MCF 10A (cell line): ENCODE results near the gene GPC3. TPM values are rescaled to one million over a fixed set of nuclear protein-coding genes. Genes with fewer than 3 reads are reported as not detected.

Experiments used
- BruUV-seq: library from RNA; stranded (reverse); fragments of 400-500 nt; replicated peaks from 2 replicates; lab custom pipeline; 2021; lab: Mats Ljungman, UMichigan
- CTCF ChIA-PET: fragments of 300-600 bp; sonication (Branson Sonifier 250); formaldehyde crosslinking; extraction: SDS; loops from one replicate; lab custom pipeline; 2021; ENCODE audit warnings: antibody characterized with exemption, inconsistent platforms; lab: Yijun Ruan, JAX
- POLR2A ChIA-PET: fragments of 300-600, 350-650 bp; sonication (Branson Sonifier 250); formaldehyde crosslinking; extraction: SDS; loops from one replicate; lab custom pipeline; 2020; ENCODE audit warnings: antibody characterized with exemption, inconsistent platforms; lab: Yijun Ruan, JAX
- DNase-seq: peaks from one replicate; pipeline ENCODE4 v3.0.0-alpha.2; 2018; ENCODE audit not compliant: unreplicated experiment
- H3K27ac Mint-ChIP-seq: one replicate; pipeline ENCODE4 v1.8.0; 2022; ENCODE audit warnings: mild to moderate bottlenecking, low read depth, mixed read lengths; ENCODE audit not compliant: unreplicated experiment
- H3K27me3 Mint-ChIP-seq: one replicate; pipeline ENCODE4 v1.8.0; 2022; ENCODE audit warnings: mixed read lengths; ENCODE audit not compliant: insufficient read depth, unreplicated experiment
- H3K36me3 Mint-ChIP-seq: one replicate; pipeline ENCODE4 v1.8.0; 2022; ENCODE audit warnings: mild to moderate bottlenecking, moderate library complexity, mixed read lengths; ENCODE audit not compliant: insufficient read depth, unreplicated experiment
- H3K4me1 Mint-ChIP-seq: one replicate; pipeline ENCODE4 v1.8.0; 2022; ENCODE audit warnings: mixed read lengths; ENCODE audit not compliant: insufficient read depth, unreplicated experiment
- H3K4me3 Mint-ChIP-seq: one replicate; pipeline ENCODE4 v1.8.0; 2022; ENCODE audit warnings: mild to moderate bottlenecking, moderate library complexity, mixed read lengths; ENCODE audit not compliant: unreplicated experiment
- H3K9me3 Mint-ChIP-seq: one replicate; pipeline ENCODE4 v1.8.0; 2022; ENCODE audit warnings: mixed read lengths; ENCODE audit not compliant: unreplicated experiment
- intact Hi-C: fragments of 100-400 bp; cut with micrococcal nuclease; formaldehyde crosslinking; loops from 2 replicates; pipeline ENCODE4 v1.14.1; 2022
- total RNA-seq: library from RNA; stranded (reverse); gene quantifications from 2 replicates; pipeline ENCODE4 v1.2.3, GENCODE V29; 2022
- TF ChIP-seq, protein P1 (sequence below): fragments of 200-600 bp; IDR thresholded peaks from one replicate; pipeline ENCODE4 v1.8.0; 2022; ENCODE audit warnings: antibody characterized with exemption, mild to moderate bottlenecking; ENCODE audit not compliant: unreplicated experiment

GPC3 gene
- total RNA-seq, 1 experiment from 2014 or later = 0.37 TPM

DNA sequence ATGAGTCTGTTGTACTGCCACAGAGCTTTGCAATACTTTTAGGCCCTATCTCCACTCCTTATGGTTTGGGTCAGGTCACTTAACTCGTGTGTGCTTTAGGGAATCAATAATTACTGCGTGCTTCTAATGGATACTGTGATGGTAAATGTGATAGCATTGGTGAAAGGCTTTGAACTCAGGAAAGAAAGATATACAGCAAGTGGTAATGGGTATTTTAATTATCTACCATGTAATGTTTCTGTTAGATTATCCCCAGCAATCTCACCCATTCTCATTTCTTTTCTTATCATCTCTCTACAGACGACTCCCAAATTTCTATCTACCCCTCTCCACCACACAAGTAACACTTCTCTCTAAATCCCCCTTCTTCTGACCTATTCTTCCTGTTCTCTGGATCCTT, 128.6 kb downstream of the GPC3 start:
- Mint-ChIP-seq H3K27me3 (peaks cover 67% of the 10 kb centered on the region), H3K4me3 (no peak overlapping the region), H3K27ac (no peak overlapping the region), H3K36me3 (no peaks in the 10 kb centered on the region), H3K4me1 (peaks cover 7% of the 10 kb centered on the region), H3K9me3 (no peaks in the 10 kb centered on the region)
- DNase-seq = no peak
- TF ChIP-seq, protein P1, sequence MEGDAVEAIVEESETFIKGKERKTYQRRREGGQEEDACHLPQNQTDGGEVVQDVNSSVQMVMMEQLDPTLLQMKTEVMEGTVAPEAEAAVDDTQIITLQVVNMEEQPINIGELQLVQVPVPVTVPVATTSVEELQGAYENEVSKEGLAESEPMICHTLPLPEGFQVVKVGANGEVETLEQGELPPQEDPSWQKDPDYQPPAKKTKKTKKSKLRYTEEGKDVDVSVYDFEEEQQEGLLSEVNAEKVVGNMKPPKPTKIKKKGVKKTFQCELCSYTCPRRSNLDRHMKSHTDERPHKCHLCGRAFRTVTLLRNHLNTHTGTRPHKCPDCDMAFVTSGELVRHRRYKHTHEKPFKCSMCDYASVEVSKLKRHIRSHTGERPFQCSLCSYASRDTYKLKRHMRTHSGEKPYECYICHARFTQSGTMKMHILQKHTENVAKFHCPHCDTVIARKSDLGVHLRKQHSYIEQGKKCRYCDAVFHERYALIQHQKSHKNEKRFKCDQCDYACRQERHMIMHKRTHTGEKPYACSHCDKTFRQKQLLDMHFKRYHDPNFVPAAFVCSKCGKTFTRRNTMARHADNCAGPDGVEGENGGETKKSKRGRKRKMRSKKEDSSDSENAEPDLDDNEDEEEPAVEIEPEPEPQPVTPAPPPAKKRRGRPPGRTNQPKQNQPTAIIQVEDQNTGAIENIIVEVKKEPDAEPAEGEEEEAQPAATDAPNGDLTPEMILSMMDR = no peak
- BruUV-seq = no TSS peak
- ChIA-PET POLR2A (no interaction called here), CTCF (interaction anchor here (0.9 kb wide), 1 partner anchor 287 kb away, joined by 3 read pairs; no protein-coding TSS in a partner anchor)
- intact Hi-C loops = loop anchor here (10.0 kb wide), 1 partner anchor 168 kb away; no protein-coding TSS in a partner anchor

DNA sequence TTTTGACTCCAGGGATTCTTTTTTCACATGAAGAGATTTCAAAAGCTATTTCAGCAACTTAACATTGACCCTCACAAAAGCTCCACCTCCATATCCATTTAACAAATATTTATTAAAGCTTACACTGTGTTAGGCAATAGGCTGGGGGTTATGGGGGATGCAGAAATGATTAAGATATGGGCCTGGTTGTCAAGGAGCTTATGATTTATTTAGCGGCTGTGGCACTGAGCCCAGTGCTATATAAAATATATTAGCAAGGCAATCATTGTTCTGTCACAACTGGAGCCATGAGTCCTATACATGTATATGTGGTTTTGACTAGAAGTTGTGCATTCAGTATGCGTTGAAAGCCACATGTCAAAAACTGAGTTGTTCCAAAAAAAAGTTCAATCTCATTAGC, 131.1 kb downstream of the GPC3 start:
- TF ChIP-seq, protein P1 = no peak
- Mint-ChIP-seq H3K36me3 (no peaks in the 10 kb centered on the region), H3K4me1 (peaks cover under 1% of the 10 kb centered on the region), H3K4me3 (no peak overlapping the region), H3K27me3 (peaks cover 69% of the 10 kb centered on the region), H3K27ac (no peak overlapping the region), H3K9me3 (no peaks in the 10 kb centered on the region)
- BruUV-seq = no TSS peak
- ChIA-PET CTCF (interaction anchor here (0.8 to 1.5 kb wide), 3 partner anchors 13 to 172 kb away, joined by 3 to 6 read pairs (median 3); no protein-coding TSS in a partner anchor), POLR2A (no interaction called here)
- intact Hi-C loops = loop anchor here (10.0 kb wide), 1 partner anchor 171 kb away; no protein-coding TSS in a partner anchor
- DNase-seq = no peak

DNA sequence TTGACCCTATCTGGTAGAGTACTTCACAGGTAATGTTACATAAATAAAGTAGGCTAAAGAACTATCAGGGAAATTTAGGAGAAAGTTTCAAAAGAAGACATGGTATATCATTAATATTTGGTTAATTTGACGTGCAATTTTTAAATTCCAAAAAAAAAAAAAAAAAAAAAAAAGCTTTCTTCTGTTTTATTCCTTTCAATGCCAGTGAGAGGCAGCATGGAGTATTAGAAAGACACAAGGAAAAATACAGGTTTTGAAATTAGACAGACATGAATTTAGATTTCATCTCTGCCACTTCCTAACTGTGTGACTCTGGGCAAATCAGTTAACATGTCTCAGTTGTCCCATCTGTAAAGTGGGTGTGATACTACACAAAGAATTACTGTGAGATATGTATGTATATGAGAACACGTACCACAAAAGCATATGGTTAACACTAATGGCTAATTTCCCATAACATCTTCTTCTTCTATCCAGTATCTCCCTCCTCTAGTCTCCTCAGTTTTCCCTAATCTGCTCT, 132.5 kb downstream of the GPC3 start:
- Mint-ChIP-seq H3K36me3 (no peaks in the 10 kb centered on the region), H3K4me1 (no peaks in the 10 kb centered on the region), H3K27ac (no peak overlapping the region), H3K4me3 (no peak overlapping the region), H3K9me3 (no peaks in the 10 kb centered on the region), H3K27me3 (peaks cover 73% of the 10 kb centered on the region)
- TF ChIP-seq, protein P1 = peak; percentile 10
- POLR2A ChIA-PET = no interaction called here
- CTCF ChIA-PET = interaction anchor here (0.7 to 3.3 kb wide), 6 partner anchors 9 to 291 kb away, joined by 3 to 8 read pairs (median 3); no protein-coding TSS in a partner anchor
- no TSS peak for BruUV-seq
- DNase-seq = peak; percentile 5
- intact Hi-C loops = loop anchor here (10.0 kb wide), 1 partner anchor 172 kb away; no protein-coding TSS in a partner anchor

DNA sequence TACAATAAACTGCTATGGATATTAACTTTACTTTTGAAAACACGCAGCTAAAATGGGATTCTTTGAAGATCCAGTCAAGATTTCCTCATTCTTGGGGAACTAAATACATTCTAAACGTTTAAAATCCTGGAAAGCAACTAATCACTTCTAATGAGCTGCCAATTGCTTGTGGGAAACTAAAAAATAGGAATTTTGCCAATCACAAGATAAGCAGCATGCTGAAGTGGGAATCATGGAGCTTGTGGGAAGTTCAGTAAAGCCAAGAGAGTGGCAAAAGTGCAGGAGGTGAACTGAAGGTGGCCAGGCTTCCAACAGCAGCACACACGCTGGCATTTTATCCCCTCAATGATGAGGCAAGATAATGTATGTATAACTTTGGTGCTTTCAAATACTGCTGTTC, 133.0 kb downstream of the GPC3 start:
- H3K4me3 Mint-ChIP-seq = no peak overlapping the region
- no peaks in the 10 kb centered on the region for H3K36me3 Mint-ChIP-seq
- DNase-seq = no peak
- TF ChIP-seq, protein P1 = no peak
- ChIA-PET POLR2A (interaction anchor here (0.6 kb wide), 1 partner anchor 419 kb away, joined by 3 read pairs; no protein-coding TSS in a partner anchor), CTCF (interaction anchor here (0.7 to 3.3 kb wide), 5 partner anchors 9 to 292 kb away, joined by 3 to 8 read pairs (median 3); no protein-coding TSS in a partner anchor)
- H3K27me3 Mint-ChIP-seq = peaks cover 73% of the 10 kb centered on the region
- BruUV-seq = no TSS peak
- no peaks in the 10 kb centered on the region for H3K9me3 Mint-ChIP-seq
- intact Hi-C loops = loop anchor here (10.0 kb wide), 1 partner anchor 172 kb away; no protein-coding TSS in a partner anchor
- no peaks in the 10 kb centered on the region for H3K4me1 Mint-ChIP-seq
- no peak overlapping the region for H3K27ac Mint-ChIP-seq
